WERI-Rb-1 (cell line): ENCODE data around the gene DIS3L.
"Not testable (repeated sequence)": the region's sequence is repeated elsewhere in the genome, so short reads cannot be mapped to it uniquely, and the experiment has no call there.

Source experiments
- DNase-seq: peaks from one replicate; pipeline ENCODE4 v3.0.0-alpha.2; 2020
- H3K27ac ChIP-seq: fragments of 250-450 bp; sonication (Bioruptor Pico); 2 replicates; pipeline ENCODE4 v1.5.1; 2020; ENCODE audit warnings: mild to moderate bottlenecking, moderate library complexity
- H3K27me3 ChIP-seq: fragments of 250-450 bp; sonication (Bioruptor Pico); 2 replicates; pipeline ENCODE4 v1.5.1; 2021; ENCODE audit warnings: mild to moderate bottlenecking, low read depth, moderate library complexity; ENCODE audit not compliant: insufficient read depth, severe bottlenecking
- H3K36me3 ChIP-seq: fragments of 250-450 bp; sonication (Bioruptor Pico); 2 replicates; pipeline ENCODE4 v1.5.1; 2020; ENCODE audit warnings: mild to moderate bottlenecking, moderate library complexity
- H3K4me3 ChIP-seq: 2 replicates; pipeline ENCODE4 v1.5.1; 2011; ENCODE audit warnings: low read depth, mild to moderate bottlenecking, control low read depth, low read length
- H3K9me3 ChIP-seq: fragments of 250-450 bp; sonication (Bioruptor Pico); 2 replicates; pipeline ENCODE4 v1.5.1; 2021; ENCODE audit warnings: mild to moderate bottlenecking, moderate library complexity; ENCODE audit not compliant: severe bottlenecking
- TF ChIP-seq, protein P1 (sequence below): IDR thresholded peaks from 2 replicates; pipeline ENCODE4 v1.5.1; 2011; ENCODE audit warnings: low read depth, mild to moderate bottlenecking, control low read depth, inconsistent platforms, low read length

Gene DIS3L

DNA sequence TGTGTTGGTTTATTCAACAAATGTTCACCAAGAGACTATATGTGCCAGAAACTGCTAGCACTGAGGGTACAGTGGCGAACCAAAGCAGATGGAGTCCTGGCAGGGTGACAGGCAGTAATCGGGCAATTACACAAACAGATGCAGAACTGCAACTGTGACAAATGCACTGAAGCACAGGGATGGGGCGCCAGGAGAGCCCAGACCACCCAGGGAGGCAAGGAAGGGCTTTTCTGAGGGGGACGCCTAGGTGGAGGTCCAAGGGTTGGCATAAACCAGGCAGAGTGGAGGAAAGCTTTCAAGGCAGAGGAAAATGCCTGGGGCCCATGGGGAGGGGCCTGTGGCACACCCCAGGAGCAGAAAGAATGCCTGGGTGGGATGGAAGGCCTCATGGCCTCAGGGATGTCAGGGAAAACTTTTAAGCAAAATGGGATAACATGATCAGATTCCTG is 5.5 kb downstream of the DIS3L start:
- TF ChIP-seq, protein P1, sequence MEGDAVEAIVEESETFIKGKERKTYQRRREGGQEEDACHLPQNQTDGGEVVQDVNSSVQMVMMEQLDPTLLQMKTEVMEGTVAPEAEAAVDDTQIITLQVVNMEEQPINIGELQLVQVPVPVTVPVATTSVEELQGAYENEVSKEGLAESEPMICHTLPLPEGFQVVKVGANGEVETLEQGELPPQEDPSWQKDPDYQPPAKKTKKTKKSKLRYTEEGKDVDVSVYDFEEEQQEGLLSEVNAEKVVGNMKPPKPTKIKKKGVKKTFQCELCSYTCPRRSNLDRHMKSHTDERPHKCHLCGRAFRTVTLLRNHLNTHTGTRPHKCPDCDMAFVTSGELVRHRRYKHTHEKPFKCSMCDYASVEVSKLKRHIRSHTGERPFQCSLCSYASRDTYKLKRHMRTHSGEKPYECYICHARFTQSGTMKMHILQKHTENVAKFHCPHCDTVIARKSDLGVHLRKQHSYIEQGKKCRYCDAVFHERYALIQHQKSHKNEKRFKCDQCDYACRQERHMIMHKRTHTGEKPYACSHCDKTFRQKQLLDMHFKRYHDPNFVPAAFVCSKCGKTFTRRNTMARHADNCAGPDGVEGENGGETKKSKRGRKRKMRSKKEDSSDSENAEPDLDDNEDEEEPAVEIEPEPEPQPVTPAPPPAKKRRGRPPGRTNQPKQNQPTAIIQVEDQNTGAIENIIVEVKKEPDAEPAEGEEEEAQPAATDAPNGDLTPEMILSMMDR = no peak
- Histone ChIP-seq H3K27ac (no peak overlapping the region), H3K9me3 (no peaks in the 10 kb centered on the region), H3K36me3 (no peaks in the 10 kb centered on the region), H3K4me3 (no peak overlapping the region), H3K27me3 (no peaks in the 10 kb centered on the region)
- DNase-seq = no peak

DNA sequence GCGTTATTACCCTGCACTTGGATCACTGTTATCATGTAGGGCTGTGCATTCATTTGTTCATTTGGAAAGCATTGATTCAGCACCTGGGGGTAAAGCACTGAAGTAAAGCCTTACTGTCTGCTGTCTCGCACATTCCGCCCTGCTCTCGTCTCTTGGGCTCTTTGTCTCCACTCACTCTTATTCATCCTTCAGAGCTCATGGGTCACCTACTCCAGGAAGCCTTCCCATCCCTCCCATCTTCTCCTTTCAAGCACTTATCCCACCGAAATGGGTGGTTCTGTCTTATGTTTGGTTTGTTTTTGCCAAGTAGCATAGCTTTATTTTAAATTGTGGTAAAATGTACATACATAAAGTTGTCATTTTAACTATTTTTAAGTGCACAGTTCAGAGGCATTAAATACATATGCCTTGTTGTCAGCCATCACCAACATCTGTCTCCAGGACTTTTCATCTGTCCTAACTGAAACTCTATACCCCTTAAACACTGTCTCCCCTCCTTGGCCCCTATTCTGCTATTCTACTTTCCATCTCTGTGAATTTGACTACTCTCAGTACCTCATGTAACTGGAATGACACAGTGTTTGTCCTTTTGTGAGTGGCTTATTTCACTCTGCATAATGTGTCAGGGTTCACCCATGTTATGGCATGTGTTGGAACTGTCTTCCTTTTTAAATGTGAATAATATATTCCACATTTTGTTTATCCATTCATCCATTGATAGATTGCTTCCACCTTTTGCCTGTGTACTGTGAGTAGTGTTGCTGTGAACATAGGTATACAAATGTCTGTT is 9.3 kb downstream of the DIS3L start:
- no peak for DNase-seq
- Histone ChIP-seq H3K4me3 (no peak overlapping the region), H3K36me3 (no peaks in the 10 kb centered on the region), H3K27ac (no peak overlapping the region), H3K9me3 (no peaks in the 10 kb centered on the region), H3K27me3 (no peaks in the 10 kb centered on the region)
- TF ChIP-seq, protein P1 = no peak

DNA sequence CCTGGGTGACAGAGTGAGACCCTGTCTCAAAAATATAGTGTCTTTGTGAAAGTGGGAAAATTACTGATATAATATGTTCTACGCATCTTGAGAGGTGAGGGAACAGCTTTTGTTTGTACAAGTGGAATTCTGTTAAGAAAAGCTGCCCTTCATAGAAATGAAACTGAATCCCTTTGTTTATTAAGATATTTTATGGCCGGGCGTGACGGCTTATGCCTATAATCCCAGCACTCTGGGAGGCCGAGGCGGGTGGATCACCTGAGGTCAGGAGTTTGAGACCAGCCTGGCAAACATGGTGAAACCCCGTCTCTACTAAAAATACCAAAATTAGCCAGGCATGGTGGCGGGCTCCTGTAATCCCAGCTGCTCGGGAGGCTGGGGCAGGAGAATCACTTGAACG is 11.1 kb downstream of the DIS3L start:
- H3K36me3 ChIP-seq, H3K4me3 ChIP-seq, H3K27ac ChIP-seq, H3K9me3 ChIP-seq, DNase-seq, H3K27me3 ChIP-seq: not testable (repeated sequence)

DNA sequence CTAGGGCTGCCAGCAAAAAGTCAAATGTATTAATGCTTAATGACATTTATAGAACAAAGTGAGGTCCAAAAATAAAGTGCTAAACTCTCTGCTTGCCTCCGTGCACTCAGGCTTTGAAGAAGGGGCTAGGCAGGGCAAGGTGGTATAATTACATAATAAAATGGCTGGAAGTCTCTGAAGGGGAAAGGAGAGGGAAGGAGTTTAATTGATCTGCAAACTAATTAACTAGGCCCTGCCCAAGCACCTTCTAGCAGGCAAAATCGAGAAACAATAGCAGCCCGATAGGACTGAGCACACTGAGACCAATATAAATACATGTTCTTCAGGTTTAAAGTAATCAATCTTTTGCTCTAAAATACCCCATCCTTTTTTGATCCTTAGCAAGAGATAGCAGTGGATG is 13.0 kb downstream of the DIS3L start:
- TF ChIP-seq, protein P1 = no peak

DNA sequence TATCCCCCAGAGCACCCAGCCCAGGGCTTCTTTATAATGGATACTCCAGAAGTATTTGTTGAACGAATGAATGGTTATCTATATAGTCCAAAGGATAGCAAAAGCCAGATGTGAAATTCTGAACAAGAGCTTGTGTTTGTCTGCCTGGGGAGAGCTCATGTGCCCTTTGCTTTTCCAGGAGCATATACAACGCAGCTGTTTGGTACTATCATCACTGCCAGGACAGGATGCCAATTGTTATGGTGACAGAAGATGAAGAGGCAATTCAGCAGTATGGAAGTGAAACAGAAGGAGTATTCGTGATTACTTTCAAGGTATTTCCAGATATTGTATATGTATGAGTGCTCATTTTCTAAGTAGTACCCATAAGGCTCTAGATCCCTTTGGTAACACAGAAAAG is 15.2 kb downstream of the DIS3L start:
- Histone ChIP-seq H3K27ac (no peak overlapping the region), H3K9me3 (no peaks in the 10 kb centered on the region), H3K36me3 (peaks cover 21% of the 10 kb centered on the region), H3K4me3 (no peak overlapping the region), H3K27me3 (no peaks in the 10 kb centered on the region)
- no peak for DNase-seq
- TF ChIP-seq, protein P1 = no peak

More for the DNA sequence above, 13.0 kb downstream of the DIS3L start:
- peaks cover 9% of the 10 kb centered on the region for H3K36me3 ChIP-seq
- H3K4me3 ChIP-seq = no peak overlapping the region
- H3K9me3 ChIP-seq = no peaks in the 10 kb centered on the region
- no peak overlapping the region for H3K27ac ChIP-seq
- DNase-seq = no peak
- H3K27me3 ChIP-seq = no peaks in the 10 kb centered on the region

DNA sequence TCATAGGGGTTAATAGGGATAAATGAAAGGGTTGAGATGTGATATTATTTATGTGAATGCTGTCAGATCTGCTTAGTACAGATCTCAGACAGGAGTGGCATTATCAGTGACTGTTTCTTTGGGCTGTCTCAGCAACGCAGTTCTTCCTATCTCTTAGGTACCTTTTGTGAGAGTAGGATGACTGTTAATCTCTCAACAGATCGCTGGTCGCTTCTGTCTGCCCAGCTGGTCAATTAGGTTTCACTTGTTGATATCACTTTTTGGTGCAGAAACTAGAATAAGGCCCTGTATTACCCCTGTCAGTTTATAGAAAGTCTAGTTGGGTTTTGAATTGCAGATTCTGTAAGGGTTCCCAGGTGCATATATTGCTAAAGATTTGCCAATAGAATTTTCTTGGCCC is 16.5 kb downstream of the DIS3L start:
- Histone ChIP-seq H3K36me3 (peaks cover 26% of the 10 kb centered on the region), H3K27me3 (no peaks in the 10 kb centered on the region), H3K4me3 (no peak overlapping the region), H3K27ac (no peak overlapping the region), H3K9me3 (no peaks in the 10 kb centered on the region)
- TF ChIP-seq, protein P1 = no peak
- no peak for DNase-seq
